GM12878 (cell line): ENCODE results near the gene ATOSA. TPM values are rescaled to one million over a fixed set of nuclear protein-coding genes. Genes with fewer than 3 reads are reported as not detected.

ENCODE experiments used
- ATAC-seq: fragments of 200-7000 bp; cut with Tn5 transposase; 3 replicates; pipeline ENCODE4 v1.9.1; 2020; ENCODE audit warnings: mild to moderate bottlenecking, moderate library complexity
- BruUV-seq: library from RNA; stranded (reverse); fragments of 400-500 nt; replicated peaks from 2 replicates; lab custom pipeline; 2021; lab: Mats Ljungman, UMichigan
- CTCF ChIA-PET: fragments of 300-600 bp; sonication (Branson Sonifier 250); formaldehyde crosslinking; extraction: SDS; loops from one replicate; lab custom pipeline; 2021; ENCODE audit warnings: inconsistent platforms; lab: Yijun Ruan, JAX
- POLR2A ChIA-PET: fragments of 350-600 bp; formaldehyde crosslinking; extraction: SDS; loops from one replicate; lab custom pipeline; 2021; ENCODE audit warnings: inconsistent platforms; lab: Charles Lee
- RAD21 ChIA-PET: fragments of 300-600 bp; sonication (Branson Sonifier 250); formaldehyde crosslinking; loops from one replicate; lab custom pipeline; 2023; ENCODE audit warnings: antibody characterized with exemption; ENCODE audit not compliant: unreplicated experiment; lab: Charles Lee
- SMC1A ChIA-PET: fragments of 300-600 bp; sonication (Branson Sonifier 250); formaldehyde crosslinking; loops from one replicate; lab custom pipeline; 2023; ENCODE audit not compliant: unreplicated experiment, uncharacterized antibody; lab: Charles Lee
- DNase-seq: peaks from one replicate; pipeline ENCODE4 v3.0.0-alpha.2; 2011; ENCODE audit warnings: low read depth, low spot score
- FAIRE-seq: peaks from 3 replicates; lab custom pipeline; 2011; peaks lifted over from hg19 to GRCh38; lab: Jason Lieb, UNC
- H2AFZ ChIP-seq: 2 replicates; pipeline ENCODE4 v1.6.0; 2011; ENCODE audit warnings: low read depth, low read length, control low read depth; ENCODE audit not compliant: control insufficient read depth
- H3K27ac ChIP-seq: 2 replicates; pipeline ENCODE4 v1.5.1; 2011; ENCODE audit warnings: control low read depth; ENCODE audit not compliant: control insufficient read depth, insufficient read depth
- H3K27me3 ChIP-seq, 2 experiments: replicated peaks in 1 of 2; 2 replicates each; pipeline versions ENCODE4 v1.6.0 to v1.6.1; 2011; ENCODE audit warnings: low read length in 1 of 2; ENCODE audit not compliant: control insufficient read depth in 2 of 2, insufficient read depth in 2 of 2
- H3K36me3 ChIP-seq, 2 experiments: 2 replicates each; pipeline ENCODE4 v1.5.1; 2011; ENCODE audit warnings: low read length in 1 of 2; ENCODE audit not compliant: control insufficient read depth in 2 of 2, insufficient read depth in 2 of 2
- H3K4me1 ChIP-seq: 2 replicates; pipeline ENCODE4 v1.6.1; 2011; ENCODE audit warnings: mild to moderate bottlenecking, low read length, moderate library complexity, mixed read lengths; ENCODE audit not compliant: control insufficient read depth, insufficient read depth
- H3K4me2 ChIP-seq: 2 replicates; pipeline ENCODE4 v1.6.0; 2011; ENCODE audit warnings: control low read depth; ENCODE audit not compliant: control insufficient read depth, insufficient read depth
- H3K4me3 ChIP-seq: fragments of 200-600 bp; sonication (generic); 2 replicates; pipeline ENCODE4 v1.5.1; 2016
- H3K79me2 ChIP-seq: 2 replicates; pipeline ENCODE4 v1.6.0; 2011; ENCODE audit warnings: low read length; ENCODE audit not compliant: control insufficient read depth, insufficient read depth
- H3K9ac ChIP-seq: 2 replicates; pipeline ENCODE4 v1.8.0; 2011; ENCODE audit warnings: low read length, control low read depth, mixed read lengths; ENCODE audit not compliant: control insufficient read depth, insufficient read depth
- H3K9me3 ChIP-seq: replicated peaks from 3 replicates; pipeline ENCODE4 v1.5.1; 2011; ENCODE audit warnings: mild to moderate bottlenecking, low read length; ENCODE audit not compliant: control insufficient read depth, insufficient read depth
- H4K20me1 ChIP-seq: 2 replicates; pipeline ENCODE4 v1.6.0; 2011; ENCODE audit not compliant: control insufficient read depth, insufficient read depth
- FOS ChIP-seq: IDR thresholded peaks from 3 replicates; pipeline ENCODE4 v1.6.1; 2011; ENCODE audit warnings: borderline replicate concordance; ENCODE audit not compliant: insufficient read length; ENCODE audit errors: extremely low read depth
- IKZF1 ChIP-seq: fragments of 450-650 bp; conservative IDR thresholded peaks from 2 replicates; pipeline ENCODE4 v1.6.1; 2017; ENCODE audit warnings: antibody characterized with exemption, mild to moderate bottlenecking
- SMC3 ChIP-seq: IDR thresholded peaks from 2 replicates; pipeline ENCODE4 v1.6.1; 2011; ENCODE audit warnings: low read length, improper control_type of control experiment, borderline replicate concordance
- SPI1 ChIP-seq: IDR thresholded peaks from 2 replicates; pipeline ENCODE4 v1.6.1; 2011; ENCODE audit warnings: low read depth, mild to moderate bottlenecking, low read length, moderate library complexity, borderline replicate concordance; ENCODE audit not compliant: insufficient read depth
- TAF1 ChIP-seq: IDR thresholded peaks from 2 replicates; pipeline ENCODE4 v1.6.1; 2011; ENCODE audit warnings: mild to moderate bottlenecking, low read depth, low read length, borderline replicate concordance
- WGBS: methylation state at CpG from one replicate; pipeline ENCODE4 v1.1.6; 2016; ENCODE audit warnings: low lambda C conversion rate; ENCODE audit not compliant: insufficient replicate concordance, insufficient coverage; ENCODE audit errors: missing lambda C conversion rate; 5-methylcytosine and 5-hydroxymethylcytosine counted together
- in situ Hi-C: fragments of 300-500 bp; cut with MboI; formaldehyde crosslinking; loops from 9 replicates; pipeline ENCODE4 v1.14.3; 2018; ENCODE audit warnings: mixed read lengths
- intact Hi-C: fragments of 100-400 bp; cut with micrococcal nuclease; formaldehyde crosslinking; loops from one replicate; pipeline ENCODE4 v1.14.2; 2022; ENCODE audit not compliant: unreplicated experiment
- polyA plus RNA-seq, 11 experiments: library from polyadenylated mRNA; depleted of rRNA in 4 of 11; unstranded in 6 of 11; stranded (reverse) in 5 of 11; fragments of >200 nt; fragmentation: Nextera tagmentation in 4 of 11; fragmentation: Illumina TruSeq in 1 of 11; extraction: Ambion mirVana in 4 of 11; extraction: Trizol in 1 of 11; gene quantifications; 1 replicate in 1 of 11; 2 replicates in 10 of 11; pipeline versions ENCODE4 v1.2.1 to v1.2.3, GENCODE V29; 2011 to 2016; ENCODE audit warnings: inconsistent platforms in 2 of 11, missing spikeins in 2 of 11, low read depth in 1 of 11
- total RNA-seq, 4 experiments: library from RNA; depleted of rRNA in 3 of 4; stranded (reverse); fragments of >200 nt in 3 of 4; fragmentation: Illumina TruSeq in 1 of 4; extraction: Trizol in 1 of 4; gene quantifications; 2 replicates each; pipeline versions ENCODE4 v1.2.1 to v1.2.3, GENCODE V29; 2013 to 2021
- TF ChIP-seq, protein P1 (sequence below): fragments of 450-650 bp; IDR thresholded peaks from 2 replicates; pipeline ENCODE4 v1.6.1; 2017; ENCODE audit warnings: mild to moderate bottlenecking, moderate library complexity
- TF ChIP-seq, protein P2 (sequence below): IDR thresholded peaks from 2 replicates; pipeline ENCODE4 v1.6.1; 2012; ENCODE audit warnings: low read depth, low read length, improper control_type of control experiment
- TF ChIP-seq, protein P3 (sequence below): IDR thresholded peaks from 2 replicates; pipeline ENCODE4 v1.6.1; 2011; ENCODE audit warnings: borderline replicate concordance, low read depth, mild to moderate bottlenecking, moderate library complexity, mixed read lengths, low read length; ENCODE audit not compliant: insufficient read depth; ENCODE audit errors: extremely low read length
- TF ChIP-seq, protein P4 (sequence below): fragments of 450-650 bp; IDR thresholded peaks from 2 replicates; pipeline ENCODE4 v1.6.1; 2018; ENCODE audit warnings: borderline replicate concordance, mild to moderate bottlenecking; ENCODE audit not compliant: partially characterized antibody

ATOSA gene
- total and polyA plus RNA-seq, 10 of the 15 experiments (the other 5 are each of a cell fraction or from before 2014, with no cell fraction given), result 6.8 to 24.3 (median 14.6) TPM

DNA sequence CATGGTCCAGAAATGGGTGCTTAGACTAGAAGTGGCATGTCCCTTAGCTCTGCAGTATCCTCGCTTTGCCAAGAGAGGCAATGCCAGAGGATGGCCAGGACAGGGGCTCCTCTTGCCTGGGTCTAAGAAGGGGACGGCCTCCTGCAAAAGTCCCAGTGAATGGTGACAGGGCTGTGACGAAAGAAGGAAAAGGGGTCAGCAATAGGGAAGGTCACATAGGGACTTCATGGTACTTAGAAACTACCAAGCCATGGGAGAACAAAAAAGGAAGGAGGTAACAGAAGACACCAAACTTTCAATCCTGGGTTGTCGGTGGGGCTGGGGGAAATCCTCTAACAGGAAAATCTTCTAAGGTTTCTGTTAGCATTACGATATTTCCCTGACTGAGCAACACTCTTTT is 36.2 kb upstream of the ATOSA start (continued):
- TF ChIP-seq, protein P1, sequence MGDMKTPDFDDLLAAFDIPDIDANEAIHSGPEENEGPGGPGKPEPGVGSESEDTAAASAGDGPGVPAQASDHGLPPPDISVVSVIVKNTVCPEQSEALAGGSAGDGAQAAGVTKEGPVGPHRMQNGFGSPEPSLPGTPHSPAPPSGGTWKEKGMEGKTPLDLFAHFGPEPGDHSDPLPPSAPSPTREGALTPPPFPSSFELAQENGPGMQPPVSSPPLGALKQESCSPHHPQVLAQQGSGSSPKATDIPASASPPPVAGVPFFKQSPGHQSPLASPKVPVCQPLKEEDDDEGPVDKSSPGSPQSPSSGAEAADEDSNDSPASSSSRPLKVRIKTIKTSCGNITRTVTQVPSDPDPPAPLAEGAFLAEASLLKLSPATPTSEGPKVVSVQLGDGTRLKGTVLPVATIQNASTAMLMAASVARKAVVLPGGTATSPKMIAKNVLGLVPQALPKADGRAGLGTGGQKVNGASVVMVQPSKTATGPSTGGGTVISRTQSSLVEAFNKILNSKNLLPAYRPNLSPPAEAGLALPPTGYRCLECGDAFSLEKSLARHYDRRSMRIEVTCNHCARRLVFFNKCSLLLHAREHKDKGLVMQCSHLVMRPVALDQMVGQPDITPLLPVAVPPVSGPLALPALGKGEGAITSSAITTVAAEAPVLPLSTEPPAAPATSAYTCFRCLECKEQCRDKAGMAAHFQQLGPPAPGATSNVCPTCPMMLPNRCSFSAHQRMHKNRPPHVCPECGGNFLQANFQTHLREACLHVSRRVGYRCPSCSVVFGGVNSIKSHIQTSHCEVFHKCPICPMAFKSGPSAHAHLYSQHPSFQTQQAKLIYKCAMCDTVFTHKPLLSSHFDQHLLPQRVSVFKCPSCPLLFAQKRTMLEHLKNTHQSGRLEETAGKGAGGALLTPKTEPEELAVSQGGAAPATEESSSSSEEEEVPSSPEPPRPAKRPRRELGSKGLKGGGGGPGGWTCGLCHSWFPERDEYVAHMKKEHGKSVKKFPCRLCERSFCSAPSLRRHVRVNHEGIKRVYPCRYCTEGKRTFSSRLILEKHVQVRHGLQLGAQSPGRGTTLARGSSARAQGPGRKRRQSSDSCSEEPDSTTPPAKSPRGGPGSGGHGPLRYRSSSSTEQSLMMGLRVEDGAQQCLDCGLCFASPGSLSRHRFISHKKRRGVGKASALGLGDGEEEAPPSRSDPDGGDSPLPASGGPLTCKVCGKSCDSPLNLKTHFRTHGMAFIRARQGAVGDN, result no peak
- TF ChIP-seq TAF1 (no peak), FOS (no peak)
- TF ChIP-seq, protein P2, sequence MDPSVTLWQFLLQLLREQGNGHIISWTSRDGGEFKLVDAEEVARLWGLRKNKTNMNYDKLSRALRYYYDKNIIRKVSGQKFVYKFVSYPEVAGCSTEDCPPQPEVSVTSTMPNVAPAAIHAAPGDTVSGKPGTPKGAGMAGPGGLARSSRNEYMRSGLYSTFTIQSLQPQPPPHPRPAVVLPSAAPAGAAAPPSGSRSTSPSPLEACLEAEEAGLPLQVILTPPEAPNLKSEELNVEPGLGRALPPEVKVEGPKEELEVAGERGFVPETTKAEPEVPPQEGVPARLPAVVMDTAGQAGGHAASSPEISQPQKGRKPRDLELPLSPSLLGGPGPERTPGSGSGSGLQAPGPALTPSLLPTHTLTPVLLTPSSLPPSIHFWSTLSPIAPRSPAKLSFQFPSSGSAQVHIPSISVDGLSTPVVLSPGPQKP, result no peak

DNA sequence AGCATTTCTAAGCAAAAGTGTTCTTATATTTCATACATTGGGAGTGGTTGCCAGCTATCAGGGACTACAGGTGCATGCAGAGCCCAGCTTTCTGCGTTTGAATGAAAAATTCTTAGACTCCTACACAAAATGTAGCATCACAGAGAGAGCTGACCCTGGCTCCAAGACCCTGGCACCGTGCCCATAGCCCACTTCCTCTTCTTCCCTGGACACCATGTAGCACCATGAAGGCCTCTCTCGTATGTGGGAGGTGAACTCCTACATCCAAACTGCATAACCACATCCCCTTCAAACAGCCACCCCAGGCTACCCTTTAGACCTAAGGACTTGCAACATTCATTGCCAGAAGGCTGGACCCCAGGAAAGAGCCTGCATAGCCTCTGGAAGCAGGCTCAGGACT is 35.8 kb upstream of the ATOSA start:
- ChIA-PET CTCF (interaction anchor here (1.0 kb wide), 1 partner anchor 18 kb away, joined by 5 read pairs; no protein-coding TSS in a partner anchor), POLR2A (no interaction called here), RAD21 (no interaction called here), SMC1A (interaction anchor here (0.7 kb wide), 2 partner anchors 114 to 387 kb away, joined by 3 read pairs; no protein-coding TSS in a partner anchor)
- ATAC-seq, result peak; percentile 32
- TF ChIP-seq SPI1 (peak; percentile 82), SMC3 (no peak), IKZF1 (peak; percentile 28; the same call in 1 of the 2 replicates)
- TF ChIP-seq, protein P3, sequence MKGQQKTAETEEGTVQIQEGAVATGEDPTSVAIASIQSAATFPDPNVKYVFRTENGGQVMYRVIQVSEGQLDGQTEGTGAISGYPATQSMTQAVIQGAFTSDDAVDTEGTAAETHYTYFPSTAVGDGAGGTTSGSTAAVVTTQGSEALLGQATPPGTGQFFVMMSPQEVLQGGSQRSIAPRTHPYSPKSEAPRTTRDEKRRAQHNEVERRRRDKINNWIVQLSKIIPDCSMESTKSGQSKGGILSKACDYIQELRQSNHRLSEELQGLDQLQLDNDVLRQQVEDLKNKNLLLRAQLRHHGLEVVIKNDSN, result no peak
- TF ChIP-seq, protein P4, sequence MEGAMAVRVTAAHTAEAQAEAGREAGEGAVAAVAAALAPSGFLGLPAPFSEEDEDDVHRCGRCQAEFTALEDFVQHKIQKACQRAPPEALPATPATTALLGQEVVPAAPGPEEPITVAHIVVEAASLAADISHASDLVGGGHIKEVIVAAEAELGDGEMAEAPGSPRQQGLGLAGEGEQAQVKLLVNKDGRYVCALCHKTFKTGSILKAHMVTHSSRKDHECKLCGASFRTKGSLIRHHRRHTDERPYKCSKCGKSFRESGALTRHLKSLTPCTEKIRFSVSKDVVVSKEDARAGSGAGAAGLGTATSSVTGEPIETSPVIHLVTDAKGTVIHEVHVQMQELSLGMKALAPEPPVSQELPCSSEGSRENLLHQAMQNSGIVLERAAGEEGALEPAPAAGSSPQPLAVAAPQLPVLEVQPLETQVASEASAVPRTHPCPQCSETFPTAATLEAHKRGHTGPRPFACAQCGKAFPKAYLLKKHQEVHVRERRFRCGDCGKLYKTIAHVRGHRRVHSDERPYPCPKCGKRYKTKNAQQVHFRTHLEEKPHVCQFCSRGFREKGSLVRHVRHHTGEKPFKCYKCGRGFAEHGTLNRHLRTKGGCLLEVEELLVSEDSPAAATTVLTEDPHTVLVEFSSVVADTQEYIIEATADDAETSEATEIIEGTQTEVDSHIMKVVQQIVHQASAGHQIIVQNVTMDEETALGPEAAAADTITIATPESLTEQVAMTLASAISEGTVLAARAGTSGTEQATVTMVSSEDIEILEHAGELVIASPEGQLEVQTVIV, result no peak
- Histone ChIP-seq H3K4me1 (peaks cover 8% of the 10 kb centered on the region), H3K9me3 (no peaks in the 10 kb centered on the region; the same call in 2 of the 3 replicates), H4K20me1 (no peaks in the 10 kb centered on the region), H3K27me3 (no peaks in the 10 kb centered on the region), H3K27ac (no peak overlapping the region), H3K4me3 (no peak overlapping the region), H3K9ac (no peak overlapping the region), H3K79me2 (no peaks in the 10 kb centered on the region), H3K36me3 (no peaks in the 10 kb centered on the region), H2AFZ (no peak overlapping the region), H3K4me2 (no peak overlapping the region; the same call in 1 of the 2 replicates)
- intact Hi-C loops (no loop called here), in situ Hi-C loops (no loop called here)
- WGBS, result 23% methylated on average over 3 of the region's 3 CpGs
- no peak for DNase-seq
- no TSS peak for BruUV-seq
- no peak for FAIRE-seq
